ENCODE data around the gene FGFR2.

The FGFR2 gene

DNA sequence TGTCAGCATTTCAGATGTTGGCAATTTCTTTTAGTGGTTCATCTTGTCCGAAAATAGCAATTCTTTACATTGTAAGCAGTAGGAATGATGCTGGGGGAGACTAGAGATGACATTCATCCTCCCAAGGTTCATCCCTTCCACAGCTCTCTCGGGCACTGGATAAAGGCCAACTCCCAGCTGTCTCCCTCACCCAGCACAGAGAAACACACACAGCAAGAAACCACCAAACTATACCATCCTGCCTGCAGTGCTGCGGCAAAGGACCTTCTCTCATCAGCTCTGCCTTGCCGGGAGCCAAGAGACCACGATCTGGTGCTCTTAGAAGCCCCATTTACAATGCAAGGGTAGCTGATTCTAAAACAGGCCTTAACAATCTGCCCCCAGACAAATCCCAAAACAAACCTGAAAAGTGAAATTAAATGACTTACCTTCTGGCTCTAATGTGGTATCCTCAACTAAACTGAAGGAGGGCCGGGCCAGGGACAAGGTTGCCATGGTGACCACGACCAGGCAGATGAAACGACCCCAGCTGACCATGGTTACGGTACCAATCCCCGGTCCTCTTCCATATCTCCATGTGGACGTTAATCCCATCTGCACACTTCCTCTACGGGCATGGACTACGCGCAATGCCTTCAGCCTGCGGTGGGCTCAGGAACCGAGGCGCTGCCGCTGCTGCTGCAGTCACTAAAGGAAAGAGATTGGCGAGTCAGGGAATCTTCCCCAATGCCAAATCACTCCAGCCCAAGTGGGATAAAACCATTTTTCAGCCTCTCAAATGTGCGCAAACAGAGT, 4.8 kb downstream of the FGFR2 start:
- CTCF ChIA-PET, result interaction anchor here (1.1 kb wide), 1 partner anchor 540 kb away, joined by 3 read pairs; no protein-coding TSS in a partner anchor
- DNase-seq (ENCODE audit: extremely low spot score), result no peak
- TF ChIP-seq, protein P1, sequence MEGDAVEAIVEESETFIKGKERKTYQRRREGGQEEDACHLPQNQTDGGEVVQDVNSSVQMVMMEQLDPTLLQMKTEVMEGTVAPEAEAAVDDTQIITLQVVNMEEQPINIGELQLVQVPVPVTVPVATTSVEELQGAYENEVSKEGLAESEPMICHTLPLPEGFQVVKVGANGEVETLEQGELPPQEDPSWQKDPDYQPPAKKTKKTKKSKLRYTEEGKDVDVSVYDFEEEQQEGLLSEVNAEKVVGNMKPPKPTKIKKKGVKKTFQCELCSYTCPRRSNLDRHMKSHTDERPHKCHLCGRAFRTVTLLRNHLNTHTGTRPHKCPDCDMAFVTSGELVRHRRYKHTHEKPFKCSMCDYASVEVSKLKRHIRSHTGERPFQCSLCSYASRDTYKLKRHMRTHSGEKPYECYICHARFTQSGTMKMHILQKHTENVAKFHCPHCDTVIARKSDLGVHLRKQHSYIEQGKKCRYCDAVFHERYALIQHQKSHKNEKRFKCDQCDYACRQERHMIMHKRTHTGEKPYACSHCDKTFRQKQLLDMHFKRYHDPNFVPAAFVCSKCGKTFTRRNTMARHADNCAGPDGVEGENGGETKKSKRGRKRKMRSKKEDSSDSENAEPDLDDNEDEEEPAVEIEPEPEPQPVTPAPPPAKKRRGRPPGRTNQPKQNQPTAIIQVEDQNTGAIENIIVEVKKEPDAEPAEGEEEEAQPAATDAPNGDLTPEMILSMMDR (IDR thresholded peaks at IDR 0.05; ENCODE audit: control extremely low read depth, extremely low read depth, low read depth, missing control alignments), result no peak
- POLR2A ChIA-PET, result no interaction called here

- TF ChIP-seq, protein P1 (IDR thresholded peaks at IDR 0.05; ENCODE audit: control extremely low read depth, extremely low read depth, low read depth, missing control alignments), result no peak
- no peak for DNase-seq (ENCODE audit: extremely low spot score)
These were observed 5.9 kb downstream of the FGFR2 start for GRCh38 chr10:121592155-121592890.

GRCh38 chr10:121591186-121591585, 7.1 kb downstream of the FGFR2 start:
- POLR2A ChIA-PET, result no interaction called here
- TF ChIP-seq, protein P1 (IDR thresholded peaks at IDR 0.05; ENCODE audit: control extremely low read depth, extremely low read depth, low read depth, missing control alignments), result no peak
- CTCF ChIA-PET, result no interaction called here
- DNase-seq (ENCODE audit: extremely low spot score), result no peak

More at GRCh38 chr10:121592155-121592890, 5.9 kb downstream of the FGFR2 start:
- POLR2A ChIA-PET, result no interaction called here
- CTCF ChIA-PET, result no interaction called here

DNA sequence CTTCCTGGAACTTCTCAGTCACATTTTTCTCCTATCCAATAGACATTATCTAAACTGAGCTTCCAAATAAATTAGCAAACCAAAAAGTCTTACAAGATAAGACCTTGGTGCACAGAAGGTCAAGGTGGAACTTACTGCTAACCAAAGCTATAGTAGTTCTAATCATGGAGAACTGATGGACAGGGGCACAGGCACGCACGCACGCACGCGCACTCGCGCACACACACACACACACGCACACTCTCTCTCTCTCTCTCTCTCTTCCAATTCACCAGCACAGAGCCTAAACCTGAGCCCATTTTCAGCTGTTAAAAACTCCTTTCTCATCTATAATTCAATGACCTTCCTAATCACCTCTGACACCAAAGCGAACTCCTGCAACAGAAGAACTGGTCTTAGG, 7.5 kb downstream of the FGFR2 start:
- DNase-seq (ENCODE audit: extremely low spot score), result no peak
- ChIA-PET CTCF (no interaction called here), POLR2A (no interaction called here)
- TF ChIP-seq, protein P1 (IDR thresholded peaks at IDR 0.05; ENCODE audit: control extremely low read depth, extremely low read depth, low read depth, missing control alignments), result no peak

DNA sequence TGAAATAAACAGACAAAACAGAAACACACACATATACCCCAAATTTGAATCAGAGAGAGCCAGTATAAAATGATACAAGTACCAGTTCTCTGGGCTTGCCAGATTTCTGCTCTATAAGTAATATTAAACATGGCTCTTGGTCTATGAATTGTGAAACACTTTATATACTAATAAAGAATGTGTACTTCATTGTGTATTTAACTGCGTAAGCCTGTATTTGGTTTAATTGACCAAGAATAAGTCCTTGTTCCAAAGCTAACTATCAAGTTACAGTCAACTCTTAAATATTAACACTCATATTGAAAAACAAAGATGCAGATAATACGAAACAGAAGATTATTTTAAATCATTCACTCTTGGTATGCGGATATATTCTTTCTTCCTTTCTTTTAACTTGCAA, 8.7 kb downstream of the FGFR2 start:
- DNase-seq (ENCODE audit: extremely low spot score), result no peak
- CTCF ChIA-PET, result no interaction called here
- POLR2A ChIA-PET, result no interaction called here
- TF ChIP-seq, protein P1 (IDR thresholded peaks at IDR 0.05; ENCODE audit: control extremely low read depth, extremely low read depth, low read depth, missing control alignments), result no peak

DNA sequence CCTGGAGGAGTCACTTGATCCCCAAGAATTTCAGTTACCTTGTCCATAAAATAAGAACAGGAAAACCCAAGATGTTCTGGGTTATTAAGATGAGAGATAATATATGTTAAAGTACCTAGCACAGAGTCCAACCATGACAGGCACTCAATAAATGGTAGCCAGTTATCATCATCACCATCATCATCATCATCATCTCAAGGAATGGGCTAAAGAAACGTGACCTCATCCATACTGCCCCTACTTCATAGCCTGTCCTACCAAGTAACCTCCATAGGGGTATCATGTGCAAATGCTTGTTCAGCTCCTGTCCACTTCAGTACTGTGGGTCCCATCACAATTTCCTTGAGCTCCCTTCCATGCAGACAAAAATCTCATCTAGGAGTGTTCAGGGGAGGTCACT, 14.4 kb downstream of the FGFR2 start:
- DNase-seq (ENCODE audit: extremely low spot score), result no peak
- TF ChIP-seq, protein P1 (IDR thresholded peaks at IDR 0.05; ENCODE audit: control extremely low read depth, extremely low read depth, low read depth, missing control alignments), result no peak
- CTCF ChIA-PET, result no interaction called here
- POLR2A ChIA-PET, result no interaction called here
